ENCODE data around the gene DSG2.
"Not testable (repeated sequence)": the region's sequence is repeated elsewhere in the genome, so short reads cannot be mapped to it uniquely, and the experiment has no call there.

Gene DSG2

GRCh38 chr18:31503011-31503410, 5.0 kb downstream of the DSG2 start:
- DNase-seq, result no peak

DNA sequence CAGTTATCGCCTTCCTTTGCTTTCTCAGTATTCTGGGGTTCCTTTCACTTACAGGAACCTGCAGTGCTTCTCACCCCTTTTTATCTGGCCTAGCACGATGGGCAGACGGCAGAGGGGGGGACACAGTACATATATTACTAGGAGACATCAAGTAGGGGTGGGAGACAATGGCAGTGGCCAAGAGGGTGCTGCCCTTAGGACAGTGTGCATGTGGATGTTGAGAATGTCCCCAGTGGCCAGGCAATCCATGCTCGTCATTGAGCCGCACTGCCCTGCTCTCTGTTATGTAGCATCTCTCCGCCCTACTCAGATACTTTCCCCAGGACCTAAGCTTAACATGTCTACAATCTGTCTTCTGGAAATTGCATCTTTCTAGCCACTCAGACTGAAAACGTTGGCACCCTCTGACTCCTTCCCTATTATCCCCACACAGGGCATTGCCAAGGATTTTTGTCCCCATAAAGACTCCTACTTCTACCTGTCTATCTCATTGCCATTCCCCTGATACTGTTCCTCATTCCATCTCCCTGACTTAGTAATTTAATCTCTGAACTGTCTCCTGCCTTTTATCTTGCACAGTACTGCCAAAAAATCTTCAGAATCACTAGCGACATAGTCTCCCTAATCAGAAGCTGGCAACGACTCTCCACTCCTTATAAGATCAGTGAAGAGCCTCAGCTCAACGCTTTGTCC, 6.6 kb downstream of the DSG2 start:
- no peak for DNase-seq

DNA sequence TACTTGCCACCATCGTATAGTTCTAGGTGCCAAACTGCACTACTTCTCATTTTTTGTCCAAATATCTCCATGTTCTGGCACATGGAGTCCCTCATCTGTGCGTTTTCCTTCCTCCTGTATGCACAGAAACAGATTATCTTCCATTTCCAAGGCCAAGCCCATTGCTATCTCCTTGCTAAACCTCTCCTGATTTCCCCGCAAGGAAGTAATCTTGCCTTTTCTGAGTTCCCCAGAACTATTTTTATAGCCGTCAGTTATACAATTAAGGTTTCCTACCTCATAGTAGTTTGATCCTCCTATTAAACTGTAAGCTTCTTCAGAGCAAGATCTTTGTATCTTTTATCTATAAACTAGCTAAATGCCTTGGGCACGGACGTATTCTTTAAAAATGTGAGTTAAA, 7.2 kb downstream of the DSG2 start:
- DNase-seq, result no peak

- no peak for DNase-seq
Measured at GRCh38 chr18:31506024-31506742, 8.2 kb downstream of the DSG2 start.

DNA sequence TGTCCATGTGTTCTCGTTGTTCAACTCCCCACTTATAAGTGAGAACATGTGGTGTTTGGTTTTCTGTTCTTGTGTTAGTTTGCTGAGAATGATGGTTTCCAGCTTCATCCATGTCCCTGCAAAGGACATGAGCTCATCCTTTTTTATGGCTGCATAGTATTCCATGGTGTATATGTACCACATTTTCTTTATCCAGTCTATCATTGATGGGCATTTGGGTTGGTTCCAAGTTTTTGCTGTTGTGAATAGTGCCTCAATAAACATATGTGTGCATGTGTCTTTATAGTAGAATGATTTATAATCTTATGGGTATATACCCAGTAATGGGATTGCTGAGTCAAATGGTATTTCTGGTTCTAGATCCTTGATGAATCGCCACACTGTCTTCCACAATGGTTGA, 9.1 kb downstream of the DSG2 start:
- DNase-seq, result not testable (repeated sequence)

DNA sequence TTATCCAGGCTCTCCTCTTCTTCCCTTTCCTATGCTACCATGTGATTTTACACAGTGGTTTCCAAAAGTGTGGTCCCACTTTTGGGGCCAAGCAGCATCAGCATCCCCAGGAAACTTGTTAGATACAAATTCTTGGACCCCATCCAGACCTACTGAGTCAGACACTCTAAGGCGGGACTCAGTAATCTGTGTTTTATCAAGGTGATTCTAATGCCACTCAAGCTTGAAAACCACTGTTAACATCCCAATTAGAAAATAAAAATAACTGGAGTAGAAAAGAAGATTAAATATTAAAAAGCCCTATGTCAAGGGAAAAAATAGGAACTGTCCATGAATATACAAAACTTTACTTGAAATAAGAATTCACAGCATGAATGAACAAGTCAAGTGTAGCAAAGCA, 10.8 kb downstream of the DSG2 start:
- DNase-seq, result no peak

GRCh38 chr18:31509571-31509970, 11.6 kb downstream of the DSG2 start:
- DNase-seq, result no peak

GRCh38 chr18:31510319-31510718, 12.3 kb downstream of the DSG2 start:
- no peak for DNase-seq

DNA sequence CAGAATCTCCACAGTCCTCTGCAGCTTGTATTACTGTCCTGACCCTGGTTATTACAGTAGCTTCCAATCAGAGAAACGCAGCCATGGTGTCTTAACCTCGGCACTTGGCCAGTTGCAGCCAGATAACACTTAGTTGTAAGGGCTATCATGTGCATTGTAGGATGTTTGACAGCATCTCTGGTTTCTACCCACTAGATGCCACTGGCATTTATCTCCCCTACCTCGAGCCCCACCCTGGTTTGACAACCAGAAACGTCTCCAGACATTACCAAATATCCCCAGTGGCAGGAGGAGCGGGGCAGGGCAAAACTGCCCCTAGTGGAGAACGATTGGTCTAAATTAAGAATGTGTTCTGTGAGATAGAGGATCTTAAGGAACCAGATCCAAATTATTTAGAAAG, 13.1 kb downstream of the DSG2 start:
- DNase-seq, result no peak

DNA sequence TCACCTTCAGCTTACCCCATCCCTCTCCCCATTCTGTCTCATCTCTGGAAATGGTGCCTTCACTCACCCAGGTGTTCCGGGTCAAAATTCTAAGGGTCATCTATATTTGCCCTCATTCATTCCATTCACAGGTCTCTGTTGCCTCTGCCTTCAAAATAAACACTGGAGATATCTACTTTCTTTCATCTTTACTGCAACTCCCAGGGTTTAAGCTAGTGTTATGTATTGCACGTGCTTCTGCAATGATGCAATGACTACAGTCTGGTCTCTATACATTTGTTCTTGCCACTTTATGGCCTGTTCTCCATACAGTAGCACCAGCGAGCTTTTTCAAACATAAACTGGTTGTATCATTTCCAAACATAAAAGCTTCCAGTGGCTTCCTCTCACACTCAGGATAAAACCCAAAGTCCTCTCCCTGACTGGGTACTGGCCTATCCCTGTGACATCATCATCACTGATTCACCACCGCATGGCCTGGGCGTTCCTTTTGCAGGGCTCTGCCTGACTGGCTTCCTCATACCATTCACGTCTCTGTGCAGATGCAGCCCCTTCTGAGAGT, 14.3 kb downstream of the DSG2 start:
- DNase-seq, result no peak

GRCh38 chr18:31513189-31513935, 15.4 kb downstream of the DSG2 start:
- DNase-seq, result no peak

- DNase-seq, result no peak
Measured at GRCh38 chr18:31516437-31516836, 18.5 kb downstream of the DSG2 start.

GRCh38 chr18:31526374-31526773, 28.4 kb downstream of the DSG2 start:
- DNase-seq, result no peak

- DNase-seq, result no peak
Measured at GRCh38 chr18:31533236-31533635, 35.3 kb downstream of the DSG2 start.

- DNase-seq, result no peak
Measured at GRCh38 chr18:31538837-31539236, 40.9 kb downstream of the DSG2 start.

DNA sequence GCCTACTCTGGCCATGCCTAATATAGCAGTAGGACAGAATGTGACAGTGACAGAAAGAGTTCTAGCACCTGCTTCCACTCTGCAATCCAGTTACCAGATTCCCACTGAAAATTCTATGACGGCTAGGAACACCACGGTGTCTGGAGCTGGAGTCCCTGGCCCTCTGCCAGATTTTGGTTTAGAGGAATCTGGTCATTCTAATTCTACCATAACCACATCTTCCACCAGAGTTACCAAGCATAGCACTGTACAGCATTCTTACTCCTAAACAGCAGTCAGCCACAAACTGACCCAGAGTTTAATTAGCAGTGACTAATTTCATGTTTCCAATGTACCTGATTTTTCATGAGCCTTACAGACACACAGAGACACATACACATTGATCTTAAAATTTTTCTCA, 48.5 kb downstream of the DSG2 start:
- no peak for DNase-seq

DNA sequence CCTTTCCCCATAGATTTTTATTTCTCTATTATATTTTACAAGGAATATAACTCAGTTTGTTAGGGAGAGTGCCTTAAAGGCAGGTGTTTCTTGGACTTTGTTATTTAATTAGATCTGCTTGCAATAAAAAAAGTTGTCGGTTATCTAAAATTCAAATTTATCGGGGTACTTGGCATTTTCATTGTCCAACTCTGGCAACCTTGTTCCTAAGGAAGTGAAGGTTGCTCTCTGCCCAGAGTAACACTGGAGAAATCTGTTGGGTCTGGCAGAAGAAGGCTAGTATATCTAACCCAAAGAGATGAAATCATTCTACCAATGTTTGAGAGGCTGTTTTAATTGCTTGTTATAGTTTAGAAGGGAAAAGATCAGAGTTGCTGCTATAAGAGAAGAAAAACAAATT, 50.9 kb downstream of the DSG2 start:
- no peak for DNase-seq

- DNase-seq, result no peak
Measured at GRCh38 chr18:31549416-31549815, 51.4 kb downstream of the DSG2 start.

- no peak for DNase-seq
Measured at GRCh38 chr18:31551883-31552282, 53.9 kb downstream of the DSG2 start.

DNA sequence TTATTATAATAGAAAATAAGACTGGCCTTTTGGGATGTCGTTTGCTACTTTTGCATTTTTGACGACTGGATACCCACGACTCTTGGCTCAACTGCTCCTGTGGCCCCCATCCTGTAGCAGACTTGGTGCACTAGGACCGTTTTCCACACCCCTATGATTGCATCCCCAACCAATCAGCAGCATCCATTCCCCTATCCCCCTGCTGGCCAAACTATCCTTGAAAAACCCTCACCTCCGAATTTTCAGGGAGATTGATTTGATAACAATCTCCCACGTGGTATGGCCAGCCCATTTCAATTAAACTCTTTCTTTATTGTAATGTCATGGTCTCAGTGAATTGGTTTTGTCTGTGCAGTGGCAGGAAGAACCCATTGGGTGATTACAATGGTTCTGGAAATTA, 55.8 kb downstream of the DSG2 start:
- no peak for DNase-seq

- no peak for DNase-seq
Measured at GRCh38 chr18:31554776-31555175, 56.8 kb downstream of the DSG2 start.

DNA sequence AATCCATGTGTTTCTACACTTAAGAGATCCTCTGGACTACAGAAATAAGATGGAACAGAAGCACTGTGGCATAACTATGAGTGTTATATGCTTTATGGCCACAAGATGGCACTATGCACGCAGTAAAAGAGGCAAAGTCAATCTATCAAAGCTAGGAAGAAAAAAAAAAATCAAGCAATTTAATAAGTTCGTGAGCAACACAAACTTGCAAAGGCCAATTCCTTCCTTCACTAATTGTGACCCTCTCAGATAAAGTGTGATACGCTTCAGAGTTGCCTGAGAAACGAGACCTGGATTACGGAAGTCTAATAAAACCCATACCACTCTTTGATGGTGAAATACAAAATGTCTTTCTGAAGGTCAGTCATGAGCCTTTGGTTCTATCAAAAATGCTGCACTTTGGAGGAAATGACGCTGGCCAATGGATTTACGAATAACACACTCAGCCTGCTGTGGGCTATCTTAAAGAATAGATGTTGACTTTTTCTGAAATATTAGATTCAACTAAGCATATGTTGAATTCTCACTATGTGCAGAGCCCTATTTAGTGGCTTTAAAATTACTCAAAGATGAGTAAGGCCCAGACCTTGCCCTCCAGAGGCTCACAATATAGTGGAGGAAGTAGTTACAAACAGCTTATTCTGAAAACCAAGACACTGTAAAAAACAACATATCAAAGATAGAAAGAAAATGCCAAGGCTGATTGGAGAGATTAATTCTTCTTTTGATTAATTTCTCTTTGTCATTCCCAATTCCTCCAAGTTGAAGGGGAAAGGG, 58.2 kb downstream of the DSG2 start:
- peak; percentile 46 for DNase-seq

GRCh38 chr18:31557446-31557845, 59.5 kb downstream of the DSG2 start:
- DNase-seq, result no peak

Measured in NCI-H774 (cell line).